Middle frontal gyrus (tissue), 1 donor: ENCODE measurements around the gene DRAM1.
"Not testable (repeated sequence)": the region's sequence is repeated elsewhere in the genome, so short reads cannot be mapped to it uniquely, and the experiment has no call there.

Experiments used
- DNase-seq: peaks from one replicate; pipeline ENCODE4 v3.0.0-alpha.2; 2015; ENCODE audit warnings: low spot score; ENCODE audit errors: extremely low spot score

Gene DRAM1

DNA sequence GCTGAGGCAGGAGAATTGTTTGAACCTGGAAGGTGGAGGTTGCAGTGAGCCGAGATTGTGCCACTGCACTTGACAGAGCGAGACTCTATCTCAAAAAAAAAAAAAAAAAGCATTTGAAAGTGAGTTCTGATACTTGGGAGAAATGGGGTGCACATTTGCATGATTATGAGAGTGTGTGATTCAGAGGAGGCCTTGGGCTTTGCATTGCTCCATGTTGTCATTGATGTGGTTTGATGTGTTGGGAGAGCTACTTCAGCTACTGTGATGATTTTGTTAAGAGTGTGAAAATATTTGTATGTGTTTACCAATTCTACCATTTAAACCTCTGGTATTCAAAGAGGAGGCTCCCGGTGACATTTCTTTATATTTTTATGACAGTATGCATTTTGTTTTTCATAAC, 24.4 kb downstream of the DRAM1 start:
- DNase-seq, result no peak

- DNase-seq, result no peak
Observed at GRCh38 chr12:101902641-101903040, 25.3 kb downstream of the DRAM1 start.

DNA sequence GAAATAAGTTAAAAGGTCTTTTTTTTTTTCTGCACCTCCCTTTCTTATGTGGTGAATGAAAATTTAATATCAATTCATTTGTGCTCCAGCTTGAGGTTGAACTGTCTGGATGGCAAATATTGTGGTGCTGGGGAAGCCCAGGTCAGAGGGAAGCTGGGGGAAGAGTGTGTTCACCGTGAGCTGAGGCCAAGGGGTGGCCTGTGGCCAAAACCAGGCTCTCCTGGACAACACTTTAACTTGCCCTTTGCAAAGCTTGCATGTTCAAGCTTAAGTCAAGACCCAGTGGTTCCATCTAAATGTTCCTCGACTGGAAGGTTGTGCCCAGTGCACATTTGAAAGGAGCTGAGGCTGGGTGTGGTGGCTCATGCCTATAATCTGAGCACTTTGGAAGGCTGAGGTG, 28.8 kb downstream of the DRAM1 start:
- DNase-seq, result no peak

GRCh38 chr12:101908395-101908794, 31.0 kb downstream of the DRAM1 start:
- DNase-seq, result no peak

DNA sequence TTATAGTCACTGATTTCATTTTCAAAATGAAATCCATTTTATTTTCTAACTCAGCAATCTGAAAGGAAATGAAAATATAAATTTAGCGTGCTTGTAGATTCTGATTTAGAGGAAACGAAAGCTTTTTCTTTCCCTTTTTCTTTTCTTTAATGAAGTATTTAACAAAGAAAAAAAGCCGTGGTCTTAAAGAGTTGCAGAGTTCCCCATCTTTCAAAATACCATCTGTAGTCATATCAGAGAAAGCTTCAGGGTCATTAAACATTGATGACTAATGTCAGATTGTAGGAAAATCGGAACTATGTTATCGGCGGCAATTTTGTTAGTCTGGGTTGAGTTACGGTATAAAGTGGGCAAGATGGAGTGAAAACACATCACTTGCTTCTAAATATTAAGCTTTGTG, 32.3 kb downstream of the DRAM1 start:
- no peak for DNase-seq

- no peak for DNase-seq
Observed at GRCh38 chr12:101915841-101916240, 38.5 kb downstream of the DRAM1 start.

GRCh38 chr12:101918805-101919204, 41.4 kb downstream of the DRAM1 start:
- DNase-seq, result not testable (repeated sequence)

DNA sequence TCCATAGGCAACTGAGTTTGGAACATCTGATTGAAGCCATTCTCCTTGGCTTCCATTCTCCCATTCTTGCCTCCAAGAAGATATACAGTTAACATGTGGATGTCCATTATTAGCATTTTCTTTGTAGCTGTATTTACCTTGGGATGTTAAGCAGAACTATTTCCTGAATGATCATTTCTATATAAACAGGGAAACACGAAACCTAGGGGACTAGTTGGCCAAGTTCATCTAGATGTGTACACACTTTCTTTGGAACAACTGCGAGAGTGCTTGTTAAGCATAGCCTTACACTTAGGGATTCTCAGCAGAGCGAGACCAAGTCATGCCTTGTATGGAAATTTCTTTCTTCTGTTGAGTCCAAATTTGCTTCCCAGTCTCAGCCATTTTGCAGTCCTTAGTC, 42.1 kb downstream of the DRAM1 start:
- DNase-seq, result no peak

DNA sequence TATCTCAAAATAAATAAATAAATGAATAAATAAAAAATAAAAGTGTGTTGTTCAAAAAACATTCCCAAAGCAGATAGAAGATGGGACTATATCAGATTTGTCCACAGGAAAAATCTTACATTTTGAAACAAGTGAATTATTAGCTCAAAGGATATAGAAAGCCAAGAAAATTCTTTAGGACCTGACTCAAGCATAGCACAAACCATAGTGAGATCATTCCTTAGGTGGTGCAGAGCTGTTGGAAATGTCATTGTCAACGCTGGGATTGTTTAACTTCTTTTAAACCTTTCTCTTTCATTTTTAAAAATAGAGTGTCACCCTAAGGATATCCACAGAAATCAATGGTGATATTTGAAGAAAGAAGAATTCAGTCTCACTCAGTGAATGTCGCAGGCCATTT, 43.5 kb downstream of the DRAM1 start:
- no peak for DNase-seq

DNA sequence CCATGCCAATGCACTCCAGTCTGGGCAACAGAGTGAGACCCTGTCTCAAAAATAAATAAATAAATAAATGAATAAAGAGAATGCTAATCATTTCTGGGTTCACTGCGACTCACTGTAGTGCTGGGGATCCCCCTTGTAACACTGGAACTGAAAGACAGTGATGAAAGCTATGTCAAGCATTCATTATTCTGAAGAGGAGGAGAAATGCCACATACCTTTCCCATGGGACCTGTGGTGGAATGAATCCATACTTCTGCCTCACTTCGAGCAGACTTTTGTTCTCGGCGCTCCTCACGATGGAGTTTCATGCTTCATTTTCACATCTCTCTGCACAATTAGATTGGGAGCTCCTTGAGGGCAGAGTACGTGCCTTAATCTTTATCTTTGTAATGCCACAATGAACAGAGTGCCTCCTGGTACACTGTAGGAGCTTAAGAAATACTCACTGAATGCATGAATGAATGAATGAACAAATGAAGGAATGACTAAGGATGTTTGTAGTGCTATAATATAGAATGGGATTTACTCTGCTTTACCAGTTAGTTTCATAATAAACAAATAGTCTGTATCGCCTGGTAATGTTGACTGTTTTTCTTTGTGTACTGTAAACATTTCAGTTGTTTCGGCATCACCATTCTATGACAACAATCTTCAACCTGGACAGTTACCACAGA, 45.8 kb downstream of the DRAM1 start:
- no peak for DNase-seq

DNA sequence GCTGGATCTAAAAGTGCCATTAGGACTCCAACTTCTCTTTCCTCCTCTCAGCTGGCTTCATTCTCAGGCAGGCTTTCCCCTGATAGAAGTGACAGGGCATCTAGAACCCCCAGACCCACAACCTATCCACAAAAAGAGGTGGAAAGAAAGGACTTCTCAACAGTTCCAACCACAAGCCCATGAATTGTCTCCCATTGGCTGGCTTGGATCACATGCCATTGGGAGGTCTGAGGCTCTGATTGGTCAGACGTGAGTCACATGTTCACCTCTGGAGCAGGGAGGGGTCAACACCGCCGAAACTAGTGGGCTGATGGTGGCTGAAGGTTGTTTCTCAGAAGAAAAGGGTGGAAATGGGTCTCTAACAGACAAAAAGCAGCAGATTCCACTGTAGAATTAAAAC, 47.2 kb downstream of the DRAM1 start:
- no peak for DNase-seq

- DNase-seq, result no peak
Observed at GRCh38 chr12:101925361-101925760, 48.0 kb downstream of the DRAM1 start.

DNA sequence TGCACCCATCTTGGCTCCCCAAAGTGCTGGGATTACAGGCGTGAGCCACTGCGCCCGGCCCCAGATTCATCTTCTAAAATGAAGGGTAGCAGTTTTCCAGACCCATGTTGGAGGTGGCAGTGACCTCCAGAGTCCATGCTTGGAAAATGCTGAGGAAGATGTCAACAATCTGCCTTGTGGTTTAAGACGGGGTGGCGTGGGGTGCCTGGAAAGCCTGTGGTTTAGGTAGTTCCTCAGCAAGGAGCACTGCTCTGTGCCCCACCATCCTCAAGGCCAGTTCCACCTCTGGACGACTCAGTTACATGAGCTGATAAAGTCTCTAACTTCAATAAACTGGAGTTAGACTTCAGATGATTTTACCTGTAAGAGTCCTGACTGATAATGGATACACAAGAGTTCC, 48.6 kb downstream of the DRAM1 start:
- no peak for DNase-seq

- DNase-seq, result no peak
Observed at GRCh38 chr12:101927036-101927435, 49.7 kb downstream of the DRAM1 start.

DNA sequence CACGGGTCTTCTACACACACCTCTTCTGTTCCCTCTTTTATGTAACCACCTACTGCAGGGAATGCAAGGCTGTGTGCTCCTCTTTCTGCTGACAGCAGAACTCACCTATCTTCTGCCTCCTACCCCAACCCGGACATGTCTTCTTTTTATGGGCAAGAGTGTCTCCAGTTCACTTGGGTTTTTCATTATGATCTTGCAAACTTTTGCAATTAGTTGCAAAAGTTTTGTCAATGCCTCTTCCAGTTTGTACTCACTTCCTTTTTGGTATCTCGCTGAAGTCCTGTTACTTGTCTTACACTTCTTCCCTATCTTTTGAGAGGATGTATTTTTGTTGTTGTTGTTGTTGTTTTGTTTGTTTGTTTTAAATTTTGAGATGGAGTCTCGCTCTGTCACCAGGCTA, 50.6 kb downstream of the DRAM1 start:
- DNase-seq, result no peak

DNA sequence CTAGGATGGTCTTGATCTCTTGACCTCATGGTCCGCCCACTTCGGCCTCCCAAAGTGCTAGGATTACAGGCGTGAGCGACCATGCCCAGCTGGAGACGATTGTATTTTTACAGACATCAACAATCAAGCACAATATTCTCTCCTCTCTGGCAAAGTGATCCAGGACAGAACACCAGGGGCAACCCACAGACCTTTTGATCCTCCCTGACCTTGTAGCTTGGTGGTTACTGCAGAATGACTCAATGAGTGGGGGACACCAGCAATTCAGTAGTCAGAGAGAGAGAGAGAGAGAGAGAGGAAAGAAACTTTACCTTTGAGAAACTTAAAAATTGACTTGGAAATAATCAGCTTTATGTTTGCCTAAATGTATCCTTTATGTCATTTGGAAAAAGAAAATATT, 51.2 kb downstream of the DRAM1 start:
- DNase-seq, result no peak

DNA sequence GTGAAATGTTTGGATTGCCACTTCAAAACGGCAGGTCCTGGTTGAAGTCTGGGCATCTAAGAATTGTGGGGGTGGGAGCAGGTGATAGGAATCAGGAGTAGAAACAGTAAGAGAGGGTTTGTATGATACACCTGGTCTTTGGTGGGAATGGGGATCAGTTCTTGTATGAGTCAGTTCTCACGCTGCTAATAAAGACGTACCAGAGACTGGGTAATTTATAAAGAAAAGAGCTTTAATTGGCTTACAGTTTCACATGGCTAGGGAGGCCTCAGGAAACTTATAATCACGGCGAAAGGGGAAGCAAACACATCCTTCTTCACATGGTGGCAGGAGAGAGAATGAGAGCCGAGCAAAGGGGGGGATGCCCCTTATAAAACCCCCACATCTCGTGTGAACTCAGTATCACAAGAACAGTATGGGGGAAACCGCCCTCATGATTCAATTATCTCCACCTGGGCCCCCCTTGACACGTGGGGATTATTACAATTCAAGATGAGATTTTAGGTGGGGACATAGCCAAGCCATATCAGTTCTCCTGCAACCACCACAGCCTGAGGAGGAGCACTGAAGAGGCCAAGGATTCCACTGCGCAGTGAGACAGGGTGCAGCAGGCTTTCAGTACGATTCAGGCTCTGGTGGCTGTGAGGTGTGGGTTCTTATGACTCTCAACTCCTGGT, 52.1 kb downstream of the DRAM1 start:
- DNase-seq, result no peak

DNA sequence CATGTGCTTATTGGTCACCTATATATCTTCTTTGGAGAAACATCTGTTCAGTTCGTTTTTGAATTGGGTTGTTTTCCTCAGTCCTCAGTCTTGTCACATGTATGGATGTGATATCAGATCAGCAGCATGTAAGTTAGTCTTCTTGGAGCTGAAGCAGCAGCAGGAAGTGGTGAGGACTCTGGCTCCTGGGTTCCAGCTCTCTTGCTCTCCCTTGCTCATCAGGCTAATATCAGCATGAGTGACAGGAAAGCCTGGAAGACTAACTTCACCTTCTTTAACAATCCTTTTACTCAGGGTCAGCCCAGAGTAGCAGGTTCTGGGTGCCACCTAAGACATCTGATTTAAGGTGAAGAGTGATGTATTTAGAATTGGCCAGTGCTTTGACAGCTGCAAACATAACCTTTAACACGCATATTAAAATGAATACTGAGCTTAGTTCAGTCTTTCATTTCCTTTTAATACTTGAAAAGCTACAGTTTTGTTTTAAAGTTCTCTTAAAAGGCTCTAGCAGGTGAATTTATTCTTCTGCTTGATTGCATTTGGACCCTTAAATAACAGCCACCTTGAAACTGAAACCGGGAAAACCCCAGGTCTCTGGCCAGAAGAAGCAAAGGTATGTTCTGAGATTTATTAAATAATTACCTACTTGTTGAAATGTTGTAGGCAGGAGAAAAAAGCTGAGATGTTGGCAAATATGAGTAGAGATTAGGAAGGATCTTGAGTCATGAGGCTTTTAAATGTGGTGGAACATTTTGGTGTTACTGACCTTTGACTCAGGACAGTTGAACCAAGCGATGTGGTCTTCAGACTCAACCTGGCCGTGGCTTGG, 54.3 kb downstream of the DRAM1 start:
- no peak for DNase-seq

DNA sequence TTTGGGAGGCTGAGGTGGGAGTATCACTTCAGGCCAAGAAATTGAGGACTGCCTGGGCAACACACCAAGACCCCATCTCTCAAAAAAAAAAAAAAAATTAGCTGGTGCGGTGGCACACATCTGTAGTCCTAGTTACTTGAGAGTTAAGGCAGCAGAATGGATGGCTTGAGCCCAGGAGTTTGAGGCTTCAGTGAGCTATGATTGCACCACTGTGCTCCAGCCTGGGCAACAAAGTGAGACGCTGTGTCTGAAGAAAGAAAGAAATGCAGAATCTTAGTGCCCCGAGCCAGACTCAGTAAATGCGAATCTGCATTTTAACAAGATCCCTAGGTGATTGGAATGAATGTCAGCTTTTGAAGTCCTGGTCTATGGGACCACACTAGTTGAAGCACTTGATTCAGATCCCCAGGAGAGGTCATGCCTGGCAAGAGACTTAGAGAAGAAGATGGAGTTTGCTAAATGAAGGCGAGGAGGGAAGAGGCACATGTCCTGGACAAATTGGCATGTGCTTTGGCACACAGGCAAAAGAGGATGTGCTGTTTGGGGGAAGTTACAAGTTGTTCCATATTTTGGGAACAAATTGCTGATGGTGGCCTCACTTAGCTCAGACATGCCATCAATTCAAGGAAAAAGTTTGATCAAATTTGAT, 56.6 kb downstream of the DRAM1 start:
- no peak for DNase-seq

GRCh38 chr12:101935890-101936746, 58.7 kb downstream of the DRAM1 start:
- no peak for DNase-seq

DNA sequence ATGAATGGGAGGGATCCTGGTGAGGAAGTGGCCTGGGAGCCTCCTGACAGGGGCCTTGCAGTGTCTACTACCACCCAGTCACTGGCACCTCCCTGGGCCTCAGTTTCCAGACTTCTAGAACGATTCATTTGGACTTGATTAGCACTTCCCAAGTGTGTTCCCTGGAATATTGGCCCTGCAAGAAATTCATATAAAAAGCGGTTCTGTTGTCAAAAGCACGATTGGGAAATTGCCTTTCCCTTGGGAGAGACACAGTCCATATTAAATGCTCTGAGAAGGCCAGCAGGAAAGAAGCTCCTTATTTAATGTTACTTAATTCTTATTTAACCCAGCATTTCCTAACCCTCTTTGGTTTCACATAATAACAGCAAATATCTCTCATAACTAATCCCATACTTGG, 61.9 kb downstream of the DRAM1 start:
- no peak for DNase-seq
